ENCODE results near the gene OR10V1.

DNA sequence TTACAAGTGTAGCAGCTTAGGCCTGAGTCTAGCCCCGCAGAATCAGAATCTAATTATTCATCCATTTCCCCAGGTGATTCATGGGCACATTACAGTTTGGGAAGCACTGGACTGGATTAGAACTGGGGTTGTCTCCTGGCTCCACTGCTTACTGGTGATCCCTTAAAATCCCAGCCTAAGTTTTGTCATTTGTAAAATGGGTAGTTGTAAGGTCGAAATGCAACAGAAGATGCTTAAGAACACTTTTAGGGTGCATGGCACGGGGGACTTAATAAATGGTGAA, 42.9 kb upstream of the OR10V1 start:
- TF ChIP-seq POLR2A (IDR thresholded peaks at IDR 0.05): no peak
- no peak for TF ChIP-seq CTCF (IDR thresholded peaks at IDR 0.05)
